Spleen (tissue), 11 donors: Measurements from ENCODE around the gene BTK. TPM values are rescaled to one million over a fixed set of nuclear protein-coding genes. Genes with fewer than 3 reads are reported as not detected.

Experiments used
- DNase-seq: peaks from one replicate; pipeline ENCODE4 v3.0.0-alpha.2; 2020
- H3K27ac ChIP-seq, 8 donors: fragments of 200-600 bp; sonication (generic) in 7 of 8; 1 replicate in 4 of 8; 2 replicates in 4 of 8; pipeline versions ENCODE4 v1.5.0 to v1.8.0; 2016 to 2021; ENCODE audit warnings: inconsistent platforms in 4 of 8, mild to moderate bottlenecking in 4 of 8, moderate library complexity in 1 of 8
- H3K27me3 ChIP-seq, 7 donors: fragments of 200-600 bp; sonication (generic) in 6 of 7; replicated peaks in 1 of 7; 1 replicate in 4 of 7; 2 replicates in 3 of 7; pipeline versions ENCODE4 v1.5.0 to v1.8.0; 2016 to 2021; ENCODE audit warnings: inconsistent platforms in 3 of 7, mild to moderate bottlenecking in 1 of 7
- H3K36me3 ChIP-seq, 6 donors: fragments of 200-600 bp; sonication (generic) in 5 of 6; 1 replicate in 4 of 6; 2 replicates in 2 of 6; pipeline versions ENCODE4 v1.5.0 to v1.8.0; 2016 to 2021; ENCODE audit warnings: inconsistent platforms in 2 of 6
- H3K4me1 ChIP-seq, 6 donors: fragments of 200-600 bp; sonication (generic) in 5 of 6; 1 replicate in 3 of 6; 2 replicates in 3 of 6; pipeline versions ENCODE4 v1.5.0 to v1.8.0; 2016 to 2021; ENCODE audit warnings: inconsistent platforms in 3 of 6
- H3K4me3 ChIP-seq, 8 donors: fragments of 200-600 bp; sonication (generic) in 7 of 8; 1 replicate in 4 of 8; 2 replicates in 4 of 8; pipeline versions ENCODE4 v1.5.0 to v1.8.0; 2016 to 2021; ENCODE audit warnings: inconsistent platforms in 4 of 8, mild to moderate bottlenecking in 4 of 8, moderate library complexity in 2 of 8
- H3K9me3 ChIP-seq, 8 donors: fragments of 200-600 bp; sonication (generic) in 7 of 8; 1 replicate in 4 of 8; 2 replicates in 4 of 8; pipeline versions ENCODE4 v1.5.0 to v1.8.0; 2016 to 2021; ENCODE audit warnings: inconsistent platforms in 4 of 8
- CTCF ChIP-seq, 11 experiments: fragments of 200-600 bp in 7 of 11; fragments of 450-650 bp in 4 of 11; sonication (generic) in 4 of 11; IDR thresholded peaks in 8 of 11; conservative IDR thresholded peaks in 3 of 11; 1 replicate in 7 of 11; 2 replicates in 4 of 11; pipeline versions ENCODE4 v1.4.0 to v1.8.0; 2016 to 2021; ENCODE audit warnings: antibody characterized with exemption in 11 of 11, inconsistent platforms in 4 of 11, mild to moderate bottlenecking in 1 of 11
- POLR2A ChIP-seq, 3 donors: fragments of 450-650 bp; IDR thresholded peaks; one replicate each; pipeline ENCODE4 v1.5.1; 2017; ENCODE audit warnings: antibody characterized with exemption in 3 of 3, mild to moderate bottlenecking in 1 of 3
- POLR2AphosphoS5 ChIP-seq, 3 donors: sonication (generic); formaldehyde crosslinking; IDR thresholded peaks; one replicate each; pipeline ENCODE4 v1.5.1; 2017; ENCODE audit warnings: antibody characterized with exemption in 3 of 3
- WGBS, 5 donors: extraction: QIAGEN DNeasy Blood & Tissue Kit in 3 of 5; methylation state at CpG; one replicate each; pipeline versions ENCODE4 v1.1.5 to v1.1.7; 2013 to 2018; 5-methylcytosine and 5-hydroxymethylcytosine counted together
- intact Hi-C: fragments of 100-400 bp; cut with DNase I; formaldehyde crosslinking; loops from one replicate; pipeline ENCODE4 v1.15.0; 2023; ENCODE audit warnings: low total_unique reads
- polyA plus RNA-seq, 3 donors: library from polyadenylated mRNA; stranded (reverse); fragments of 200-250 nt; gene quantifications; one replicate each; pipeline ENCODE4 v1.2.1, GENCODE V29; 2013
- total RNA-seq, 7 donors: library from RNA; depleted of rRNA in 3 of 7; stranded (reverse); fragments of >200 nt in 3 of 7; fragmentation: NEBNext Ultra II Directional in 4 of 7; extraction: Animal tissue kit (Norgen Biotek cat#: 25700) in 4 of 7; gene quantifications; one replicate each; pipeline versions ENCODE4 v1.1.0 to v1.2.1, GENCODE V29; 2016 to 2021
- donor health status: healthy with polysubstance abuse.
- donor health status: DM: no; HTN: no; CAD: no; lungs with moderate emphysema.
- donor health status: DM: no; HTN: no; CAD: no.
- donor health status: Bipolar disorder and iron deficiency.
- donor health status: healthy.
- donor health status: DM: no; HTN: no; CAD: no.
- donor health status: DM: yes; HTN: yes; CAD: no.

Gene BTK
- total and polyA plus RNA-seq, 10 donors = 70.7 to 139 (median 82.6) TPM

DNA sequence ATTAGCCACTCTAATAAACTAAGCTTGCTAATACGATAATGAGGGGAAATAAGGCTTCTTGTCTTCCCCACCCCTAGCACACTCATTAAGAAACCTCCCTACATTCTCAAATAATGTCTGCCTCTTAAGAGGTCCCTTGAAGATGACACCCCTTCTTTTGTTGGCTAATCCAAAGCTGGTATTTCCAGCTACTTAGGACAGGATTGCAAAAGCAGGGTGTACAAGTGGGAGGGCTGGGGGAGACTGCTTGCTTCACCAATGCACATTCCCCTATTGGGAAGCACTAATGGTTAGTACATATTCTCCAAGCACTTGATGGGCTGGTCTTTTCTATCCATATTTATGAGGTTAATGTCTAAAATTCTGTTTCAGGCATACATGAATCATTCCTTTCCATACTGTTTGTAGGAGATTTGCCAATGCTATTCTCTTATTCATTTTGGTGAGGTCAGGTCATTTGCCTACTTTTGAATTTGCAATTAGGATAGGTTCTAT lies 20.6 kb downstream of the BTK start:
- H3K27ac ChIP-seq = no peak overlapping the region
- intact Hi-C loops = no loop called here
- no peak for DNase-seq
- TF ChIP-seq CTCF (IDR thresholded peaks at IDR 0.05 in 8 of 11, conservative IDR thresholded peaks at IDR 0.05 in 3 of 11) (no peak), POLR2A (IDR thresholded peaks at IDR 0.05) (no peak), POLR2AphosphoS5 (IDR thresholded peaks at IDR 0.05) (no peak)
- H3K27me3 ChIP-seq = peaks cover 0 to 6% (median 0%) of the 10 kb centered on the region in 7 donors
- peaks cover 0 to 14% (median 0%) of the 10 kb centered on the region in 6 donors for H3K4me1 ChIP-seq
- no peaks in the 10 kb centered on the region for H3K9me3 ChIP-seq
- H3K4me3 ChIP-seq = no peak overlapping the region
- peaks cover 0 to 79% (median 0%) of the 10 kb centered on the region in 6 donors for H3K36me3 ChIP-seq
- WGBS, 5 donors = 85 to 100% (median 90%) methylated on average over 1 of the region's 1 CpG

DNA sequence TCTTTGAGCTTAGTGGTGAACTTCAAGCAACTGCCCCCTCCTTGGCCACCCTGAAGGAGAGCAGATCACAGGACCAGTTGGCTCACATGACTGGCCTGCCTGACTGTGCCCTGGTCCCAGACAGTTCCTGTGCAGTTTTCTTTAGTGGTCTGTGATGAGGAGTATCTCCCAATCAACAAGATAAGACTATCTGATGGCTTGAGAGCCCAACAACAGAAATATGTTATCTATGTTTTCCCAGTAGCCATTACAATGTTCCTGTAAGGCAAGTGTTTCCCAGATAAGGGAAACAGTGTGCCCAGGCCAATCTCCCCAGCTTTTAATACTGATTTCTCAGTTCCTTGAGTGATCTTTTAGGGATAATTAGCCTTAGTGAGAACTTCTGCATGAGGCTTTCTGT lies 23.2 kb downstream of the BTK start:
- Histone ChIP-seq H3K27ac (no peak overlapping the region), H3K36me3 (peaks cover 0 to 83% (median 0%) of the 10 kb centered on the region in 6 donors), H3K4me3 (no peak overlapping the region), H3K27me3 (no peaks in the 10 kb centered on the region), H3K9me3 (no peaks in the 10 kb centered on the region), H3K4me1 (peaks cover 0 to 4% (median 0%) of the 10 kb centered on the region in 6 donors)
- TF ChIP-seq CTCF (IDR thresholded peaks at IDR 0.05 in 8 of 11, conservative IDR thresholded peaks at IDR 0.05 in 3 of 11) = no peak
- no peak for TF ChIP-seq POLR2AphosphoS5 (IDR thresholded peaks at IDR 0.05)
- TF ChIP-seq POLR2A (IDR thresholded peaks at IDR 0.05) = no peak
- DNase-seq = no peak
- intact Hi-C loops = no loop called here

DNA sequence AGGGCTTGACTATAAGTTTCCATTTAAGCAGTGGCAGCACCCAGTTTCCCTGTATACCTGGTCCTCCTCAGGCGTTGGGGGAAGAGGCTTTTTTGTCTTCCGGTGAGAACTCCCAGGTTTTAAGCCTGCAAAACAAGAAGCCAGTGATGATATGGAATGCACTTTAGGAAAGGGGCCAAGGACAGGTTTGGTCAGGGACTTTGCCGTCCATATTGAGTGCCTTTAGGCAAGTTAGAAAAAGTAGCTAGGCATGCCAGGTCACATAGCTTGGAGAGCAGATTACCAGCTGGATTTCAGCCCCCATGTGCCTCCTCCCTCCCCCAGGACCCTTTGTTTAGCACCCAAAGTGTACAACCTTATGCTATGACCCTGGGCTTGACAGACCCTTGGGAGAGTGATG lies 23.9 kb downstream of the BTK start:
- TF ChIP-seq POLR2A (IDR thresholded peaks at IDR 0.05) (no peak), POLR2AphosphoS5 (IDR thresholded peaks at IDR 0.05) (no peak)
- peaks cover 0 to 4% (median 0%) of the 10 kb centered on the region in 6 donors for H3K4me1 ChIP-seq
- WGBS, 5 donors = 72 to 98% (median 81%) methylated on average over 3 of the region's 3 CpGs; no CpG with 5 or more reads in 1 of the 5 donors
- H3K36me3 ChIP-seq = peaks cover 0 to 83% (median 0%) of the 10 kb centered on the region in 6 donors
- intact Hi-C loops = no loop called here
- H3K4me3 ChIP-seq = no peak overlapping the region
- H3K27me3 ChIP-seq = no peaks in the 10 kb centered on the region
- DNase-seq = no peak
- H3K9me3 ChIP-seq = no peaks in the 10 kb centered on the region
- no peak overlapping the region for H3K27ac ChIP-seq

GRCh38 chrX:101360390-101360789 lies 25.6 kb downstream of the BTK start:
- TF ChIP-seq CTCF (IDR thresholded peaks at IDR 0.05 in 8 of 11, conservative IDR thresholded peaks at IDR 0.05 in 3 of 11) (no peak), POLR2AphosphoS5 (IDR thresholded peaks at IDR 0.05) (no peak), POLR2A (IDR thresholded peaks at IDR 0.05) (no peak)
- Histone ChIP-seq H3K9me3 (no peaks in the 10 kb centered on the region), H3K36me3 (peaks cover 0 to 85% (median 0%) of the 10 kb centered on the region in 6 donors), H3K4me3 (no peak overlapping the region), H3K27me3 (no peaks in the 10 kb centered on the region), H3K4me1 (peaks cover 0 to 4% (median 0%) of the 10 kb centered on the region in 6 donors), H3K27ac (no peak overlapping the region)
- intact Hi-C loops = no loop called here
- no peak for DNase-seq
- 71 to 97% (median 77%) methylated on average over 6 to 7 of the region's 7 CpGs for WGBS, 5 donors
